SK-N-SH (cell line): ENCODE measurements around the gene SUPT3H. TPM values are rescaled to one million over a fixed set of nuclear protein-coding genes. Genes with fewer than 3 reads are reported as not detected.

ENCODE experiments used
- CTCF ChIA-PET: fragments of 300-600, 350-600 bp; formaldehyde crosslinking; extraction: SDS; loops from one replicate; lab custom pipeline; 2021; lab: Yijun Ruan, JAX
- POLR2A ChIA-PET: fragments of 350-600 bp; sonication (Branson Sonifier 250); formaldehyde crosslinking; extraction: SDS; loops from one replicate; lab custom pipeline; 2020; ENCODE audit warnings: antibody characterized with exemption, inconsistent platforms; lab: Yijun Ruan, JAX
- DNase-seq: peaks from one replicate; pipeline ENCODE4 v3.0.0; 2012
- H2AFZ ChIP-seq: fragments of 200-600 bp; sonication (generic); 2 replicates; pipeline ENCODE4 v1.8.1; 2016; ENCODE audit warnings: antibody characterized with exemption, mild to moderate bottlenecking, low read depth
- H3F3A ChIP-seq: fragments of 200-600 bp; sonication (generic); replicated peaks from 2 replicates; pipeline ENCODE3; 2016; ENCODE audit warnings: antibody characterized with exemption, mild to moderate bottlenecking; ENCODE audit not compliant: insufficient read depth
- H3K27ac ChIP-seq, 2 experiments: fragments of 200-500 bp in 1 of 2; fragments of 200-600 bp in 1 of 2; sonication (Bioruptor generic) in 1 of 2; sonication (generic), shearing (Covaris generic) in 1 of 2; 2 replicates each; pipeline versions ENCODE4 v1.5.1 to v1.6.1; 2014 to 2016; ENCODE audit warnings: low read depth in 2 of 2, inconsistent platforms in 1 of 2, low read length in 1 of 2, mild to moderate bottlenecking in 1 of 2, mixed read lengths in 1 of 2
- H3K27me3 ChIP-seq: fragments of 200-600 bp; sonication (generic), shearing (Covaris generic); 2 replicates; pipeline ENCODE4 v1.6.1; 2016; ENCODE audit warnings: mixed run types; ENCODE audit not compliant: insufficient read depth
- H3K36me3 ChIP-seq, 2 experiments: fragments of 200-500 bp in 1 of 2; fragments of 200-600 bp in 1 of 2; sonication (Bioruptor generic) in 1 of 2; sonication (generic) in 1 of 2; replicated peaks in 1 of 2; 2 replicates each; pipeline versions ENCODE3 to v1.5.1; 2014 to 2016; ENCODE audit warnings: low read length in 1 of 2, mild to moderate bottlenecking in 1 of 2; ENCODE audit not compliant: insufficient read depth in 2 of 2, control insufficient read depth in 1 of 2
- H3K4me1 ChIP-seq, 2 experiments: fragments of 200-500 bp in 1 of 2; fragments of 200-600 bp in 1 of 2; sonication (Bioruptor generic) in 1 of 2; sonication (generic), shearing (Covaris generic) in 1 of 2; 2 replicates each; pipeline versions ENCODE4 v1.5.1 to v1.6.1; 2014 to 2016; ENCODE audit warnings: low read depth in 1 of 2, low read length in 1 of 2, mixed run types in 1 of 2; ENCODE audit not compliant: insufficient read depth in 2 of 2, control insufficient read depth in 1 of 2
- H3K4me2 ChIP-seq: fragments of 200-600 bp; sonication (generic), shearing (Covaris generic); 2 replicates; pipeline ENCODE4 v1.6.1; 2017; ENCODE audit warnings: mixed run types
- H3K4me3 ChIP-seq, 2 experiments: fragments of 200-500 bp in 1 of 2; fragments of 200-600 bp in 1 of 2; sonication (Bioruptor generic) in 1 of 2; sonication (generic), shearing (Covaris generic) in 1 of 2; 2 replicates each; pipeline versions ENCODE4 v1.5.1 to v1.8.1; 2014 to 2016; ENCODE audit warnings: low read depth in 2 of 2, inconsistent platforms in 1 of 2, low read length in 1 of 2, mild to moderate bottlenecking in 1 of 2, mixed read lengths in 1 of 2, moderate library complexity in 1 of 2
- H3K79me2 ChIP-seq: fragments of 200-600 bp; sonication (generic); 2 replicates; pipeline ENCODE4 v1.8.1; 2017; ENCODE audit warnings: mild to moderate bottlenecking; ENCODE audit not compliant: insufficient read depth
- H3K9ac ChIP-seq: fragments of 200-600 bp; sonication (generic); 2 replicates; pipeline ENCODE4 v1.6.1; 2017; ENCODE audit warnings: mixed run types
- H3K9me2 ChIP-seq: fragments of 200-600 bp; sonication (generic); 2 replicates; pipeline ENCODE4 v1.6.1; 2017; ENCODE audit warnings: mixed run types
- H3K9me3 ChIP-seq: fragments of 200-600 bp; sonication (generic); 2 replicates; pipeline ENCODE4 v1.6.1; 2017; ENCODE audit warnings: mixed run types, mild to moderate bottlenecking, moderate library complexity
- H4K20me1 ChIP-seq: fragments of 200-600 bp; sonication (generic); 2 replicates; pipeline ENCODE4 v1.6.1; 2017; ENCODE audit warnings: mild to moderate bottlenecking, mixed run types; ENCODE audit not compliant: insufficient read depth
- CHD2 ChIP-seq: fragments of 150-350 bp; IDR thresholded peaks from 2 replicates; pipeline ENCODE4 v1.6.1; 2018; ENCODE audit warnings: low read length; ENCODE audit not compliant: partially characterized antibody
- FOXJ3 ChIP-seq: sonication (generic); formaldehyde crosslinking; IDR thresholded peaks from 2 replicates; pipeline ENCODE4 v1.5.1; 2020; ENCODE audit warnings: mild to moderate bottlenecking, missing genetic modification reagents
- FOXM1 ChIP-seq: IDR thresholded peaks from 2 replicates; pipeline ENCODE4 v1.4.0; 2012; ENCODE audit warnings: low read depth, mild to moderate bottlenecking
- MAX ChIP-seq: IDR thresholded peaks from 2 replicates; pipeline ENCODE4 v1.4.0; 2012; ENCODE audit warnings: low read depth
- RCOR1 ChIP-seq: fragments of 150-350 bp; IDR thresholded peaks from 2 replicates; pipeline ENCODE4 v1.6.1; 2017; ENCODE audit warnings: antibody characterized with exemption, low read length
- REST ChIP-seq: IDR thresholded peaks from 2 replicates; pipeline ENCODE4 v1.6.1; 2012; ENCODE audit warnings: mild to moderate bottlenecking, low read depth, low read length, moderate library complexity
- YY1 ChIP-seq: IDR thresholded peaks from 2 replicates; pipeline ENCODE4 v1.4.0; 2012; ENCODE audit warnings: low read depth, mild to moderate bottlenecking
- WGBS: methylation state at CpG from one replicate; pipeline ENCODE4 v1.1.6; 2017; ENCODE audit warnings: low lambda C conversion rate; 5-methylcytosine and 5-hydroxymethylcytosine counted together
- polyA plus RNA-seq, 3 experiments: library from polyadenylated mRNA; depleted of rRNA; stranded (reverse); fragments of >200 nt; gene quantifications; 2 replicates each; pipeline ENCODE4 v1.2.3, GENCODE V29; 2012

The SUPT3H gene
- polyA plus RNA-seq, 1 of the 3 experiments (the other 2 are of a cell fraction), result 10.9 TPM

GRCh38 chr6:44856479-44856878 lies 521.3 kb downstream of the SUPT3H start:
- no peak for TF ChIP-seq FOXJ3 (CRISPR knock-in tag)
- no peak for TF ChIP-seq YY1
- TF ChIP-seq RCOR1, result no peak
- no peak for TF ChIP-seq MAX
- TF ChIP-seq FOXM1, result no peak
- TF ChIP-seq CHD2, result no peak
- H3K27ac ChIP-seq, result peak overlapping the region in 1 of 2 experiments; percentile 11; a peak in 1 of 4 replicates
- H3K9ac ChIP-seq, result no peak overlapping the region
- H2AFZ ChIP-seq, result no peak overlapping the region
- no peaks in the 10 kb centered on the region for H3K79me2 ChIP-seq
- DNase-seq, result no peak
- no peaks in the 10 kb centered on the region for H3K9me2 ChIP-seq
- ChIA-PET CTCF (no interaction called here), POLR2A (no interaction called here)
- no peaks in the 10 kb centered on the region for H3K9me3 ChIP-seq
- no peaks in the 10 kb centered on the region for H3F3A ChIP-seq
- no peaks in the 10 kb centered on the region for H3K36me3 ChIP-seq
- H3K4me2 ChIP-seq, result no peak overlapping the region
- H3K4me1 ChIP-seq, result peaks cover 0 to 4% of the 10 kb centered on the region in 2 experiments; a peak in 3 of 4 replicates
- H3K4me3 ChIP-seq, result no peak overlapping the region
- no peaks in the 10 kb centered on the region for H3K27me3 ChIP-seq
- WGBS, result 93% methylated on average over 3 of the region's 3 CpGs
- H4K20me1 ChIP-seq, result no peaks in the 10 kb centered on the region

GRCh38 chr6:44855562-44856411 lies 521.9 kb downstream of the SUPT3H start:
- ChIA-PET POLR2A (no interaction called here), CTCF (interaction anchor here (0.7 kb wide), 1 partner anchor 189 kb away, joined by 3 read pairs; no protein-coding TSS in a partner anchor)
- Histone ChIP-seq H3K36me3 (no peaks in the 10 kb centered on the region), H3K4me2 (0 out of 2 replicates have a peak overlapping the region, but pooled peaks have one; percentile 26), H3K9ac (no peak overlapping the region), H3K9me2 (no peaks in the 10 kb centered on the region), H3K9me3 (no peaks in the 10 kb centered on the region), H4K20me1 (no peaks in the 10 kb centered on the region), H3K4me1 (peaks cover 0 to 4% of the 10 kb centered on the region in 2 experiments; a peak in 3 of 4 replicates), H3K27ac (peak overlapping the region in 1 of 2 experiments; percentile 22; a peak in 1 of 4 replicates), H3F3A (no peaks in the 10 kb centered on the region), H3K79me2 (no peaks in the 10 kb centered on the region), H3K27me3 (no peaks in the 10 kb centered on the region), H2AFZ (no peak overlapping the region; the same call in 1 of the 2 replicates), H3K4me3 (no peak overlapping the region)
- no peak for DNase-seq
- TF ChIP-seq REST, result no peak
- 70% methylated on average over 7 of the region's 7 CpGs for WGBS
